NOMO-1 treated with dmso at 0.1 percent for 144 hours (cell line): Measurements from ENCODE around the gene UBE2J2.
"Not testable (repeated sequence)": the region's sequence is repeated elsewhere in the genome, so short reads cannot be mapped to it uniquely, and the experiment has no call there.

Experiments used
- DNase-seq: peaks from one replicate; lab custom pipeline; 2025; ENCODE audit not compliant: unreplicated experiment; lab: John Stamatoyannopoulos, UW

UBE2J2 gene

GRCh38 chr1:1259540-1259939, 14.1 kb downstream of the UBE2J2 start:
- no peak for DNase-seq

- no peak for DNase-seq
Measured at GRCh38 chr1:1259119-1259488, 14.6 kb downstream of the UBE2J2 start.

GRCh38 chr1:1256956-1257871, 16.4 kb downstream of the UBE2J2 start:
- DNase-seq, result no peak

GRCh38 chr1:1255611-1256010, 18.0 kb downstream of the UBE2J2 start:
- no peak for DNase-seq

- DNase-seq, result no peak
Measured at GRCh38 chr1:1255078-1255477, 18.6 kb downstream of the UBE2J2 start.

GRCh38 chr1:1254667-1254998, 19.0 kb downstream of the UBE2J2 start:
- DNase-seq, result no peak

GRCh38 chr1:1253972-1254666, 19.5 kb downstream of the UBE2J2 start:
- no peak for DNase-seq

- DNase-seq, result no peak
Measured at GRCh38 chr1:1253314-1253713, 20.3 kb downstream of the UBE2J2 start.

- no peak for DNase-seq
Measured at GRCh38 chr1:1250786-1251284, 22.8 kb downstream of the UBE2J2 start.

GRCh38 chr1:1248009-1248913, 25.4 kb downstream of the UBE2J2 start:
- DNase-seq, result not testable (repeated sequence)

GRCh38 chr1:1247341-1247913, 26.2 kb downstream of the UBE2J2 start:
- DNase-seq, result no peak

- DNase-seq, result no peak
Measured at GRCh38 chr1:1246577-1247340, 26.9 kb downstream of the UBE2J2 start, which contains the start of gene C1QTNF12. TSS of gene C1QTNF12 (minus strand) at chr1:1246722. CDS start at chr1:1246690, 32 bp downstream.

- no peak for DNase-seq
Measured at GRCh38 chr1:1245817-1246576, 27.7 kb downstream of the UBE2J2 start.

- DNase-seq, result no peak
Measured at GRCh38 chr1:1245178-1245816, 28.4 kb downstream of the UBE2J2 start.

GRCh38 chr1:1244192-1244811, 29.4 kb downstream of the UBE2J2 start:
- DNase-seq, result no peak

- DNase-seq, result no peak
Measured at GRCh38 chr1:1243807-1244191, 29.9 kb downstream of the UBE2J2 start.

- DNase-seq, result no peak
Measured at GRCh38 chr1:1243266-1243660, 30.4 kb downstream of the UBE2J2 start.

GRCh38 chr1:1242461-1243265, 31.0 kb downstream of the UBE2J2 start:
- no peak for DNase-seq
